ENCODE results near the gene EPHA4.

The EPHA4 gene

GRCh38 chr2:221529177-221529942 is 42.7 kb downstream of the EPHA4 start:
- TF ChIP-seq CTCF (conservative IDR thresholded peaks at IDR 0.05): no peak
- peak overlapping the region; percentile 87 for H3K27ac ChIP-seq

DNA sequence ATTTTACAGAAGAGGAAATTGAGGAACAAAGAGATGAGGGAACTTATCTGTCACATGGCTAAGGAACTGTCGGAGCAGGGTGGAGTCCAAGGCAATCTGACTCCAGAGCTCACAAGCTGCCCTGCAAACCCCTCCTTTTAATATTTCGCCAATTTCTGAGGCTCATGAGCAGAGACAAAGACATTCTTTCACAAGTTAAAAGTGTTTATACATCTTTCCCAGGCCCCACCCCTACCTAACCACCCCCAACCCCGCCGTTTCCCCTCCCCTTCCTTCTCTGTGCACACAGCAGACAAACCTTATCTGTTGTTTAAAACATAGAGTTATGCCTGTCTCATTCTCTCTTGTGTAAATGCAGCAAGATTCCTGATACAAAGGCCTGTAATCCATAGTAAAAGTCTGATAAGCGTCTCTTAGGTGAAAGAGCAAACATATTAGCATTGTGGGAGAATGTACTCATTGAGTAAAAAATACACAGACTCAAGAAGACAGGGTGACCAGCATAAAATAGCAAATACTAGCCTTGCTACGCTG is 44.3 kb downstream of the EPHA4 start:
- no peak for TF ChIP-seq CTCF (conservative IDR thresholded peaks at IDR 0.05)
- H3K27ac ChIP-seq: peak overlapping the region; percentile 87

- no peak for TF ChIP-seq CTCF (conservative IDR thresholded peaks at IDR 0.05)
- no peak overlapping the region for H3K27ac ChIP-seq
Measured at GRCh38 chr2:221524158-221524557, 47.9 kb downstream of the EPHA4 start.

DNA sequence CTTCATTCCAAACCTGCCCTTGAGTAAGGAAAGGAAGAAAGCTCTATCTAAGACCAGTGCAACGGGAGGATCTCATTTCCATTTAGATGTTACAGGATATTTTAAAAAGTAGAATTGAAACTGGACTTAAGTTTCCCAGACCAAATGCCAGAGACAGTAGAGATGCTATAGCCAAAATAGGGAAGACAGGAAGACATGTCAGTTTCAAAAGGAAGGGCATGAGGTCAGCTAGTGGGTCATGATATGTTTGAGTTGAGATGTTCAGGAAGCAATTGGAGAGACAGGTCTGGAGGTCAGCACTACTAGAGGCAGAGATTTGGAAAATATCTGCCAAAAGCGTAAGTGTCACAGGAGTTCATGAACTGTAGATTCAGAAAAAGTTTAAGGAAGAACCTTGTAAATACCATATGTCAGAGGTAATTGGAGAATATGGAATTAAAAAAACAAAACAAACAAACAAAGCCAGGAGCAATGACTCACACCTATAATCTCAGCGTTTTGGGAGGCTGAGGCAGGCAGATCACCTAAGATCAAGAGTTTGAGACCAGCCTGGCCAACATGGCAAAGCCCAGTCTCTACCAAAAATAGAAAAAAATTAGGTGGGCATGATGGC is 50.8 kb downstream of the EPHA4 start:
- no peak for TF ChIP-seq CTCF (conservative IDR thresholded peaks at IDR 0.05)
- H3K27ac ChIP-seq: no peak overlapping the region

DNA sequence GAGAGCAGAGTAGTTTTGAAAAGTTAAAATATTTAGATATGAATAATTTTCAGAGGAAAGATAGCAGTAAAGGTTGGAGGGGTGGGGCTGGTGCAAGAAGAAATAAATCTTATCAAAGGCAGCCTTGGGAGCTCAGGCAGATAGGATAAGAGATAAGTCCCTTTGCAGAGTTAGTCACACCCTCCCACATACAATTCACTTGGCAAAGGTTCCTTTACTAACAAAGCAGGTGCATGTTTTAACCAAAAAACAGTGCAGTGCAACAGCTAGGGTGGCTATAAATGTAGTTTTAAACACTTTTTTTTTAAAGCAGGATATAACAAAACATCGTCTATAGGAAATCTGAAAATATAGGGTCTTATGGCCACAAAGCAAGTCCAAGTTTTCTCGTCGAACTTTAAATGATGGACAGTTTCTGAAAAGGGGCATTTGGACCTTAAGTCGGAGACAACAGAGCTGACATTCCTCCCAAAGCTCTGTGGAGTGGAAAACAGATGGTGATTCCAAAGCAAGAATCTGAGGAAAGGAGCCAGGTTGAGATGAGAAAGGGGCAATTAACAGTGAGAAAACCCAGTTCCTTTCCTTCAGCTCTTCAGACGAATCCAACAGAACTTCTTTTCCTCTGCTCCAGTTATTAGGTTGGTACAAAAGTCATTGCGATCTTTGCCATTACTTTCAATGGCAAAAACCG is 53.0 kb downstream of the EPHA4 start:
- no peak for TF ChIP-seq CTCF (conservative IDR thresholded peaks at IDR 0.05)
- peak overlapping the region; percentile 80 for H3K27ac ChIP-seq

DNA sequence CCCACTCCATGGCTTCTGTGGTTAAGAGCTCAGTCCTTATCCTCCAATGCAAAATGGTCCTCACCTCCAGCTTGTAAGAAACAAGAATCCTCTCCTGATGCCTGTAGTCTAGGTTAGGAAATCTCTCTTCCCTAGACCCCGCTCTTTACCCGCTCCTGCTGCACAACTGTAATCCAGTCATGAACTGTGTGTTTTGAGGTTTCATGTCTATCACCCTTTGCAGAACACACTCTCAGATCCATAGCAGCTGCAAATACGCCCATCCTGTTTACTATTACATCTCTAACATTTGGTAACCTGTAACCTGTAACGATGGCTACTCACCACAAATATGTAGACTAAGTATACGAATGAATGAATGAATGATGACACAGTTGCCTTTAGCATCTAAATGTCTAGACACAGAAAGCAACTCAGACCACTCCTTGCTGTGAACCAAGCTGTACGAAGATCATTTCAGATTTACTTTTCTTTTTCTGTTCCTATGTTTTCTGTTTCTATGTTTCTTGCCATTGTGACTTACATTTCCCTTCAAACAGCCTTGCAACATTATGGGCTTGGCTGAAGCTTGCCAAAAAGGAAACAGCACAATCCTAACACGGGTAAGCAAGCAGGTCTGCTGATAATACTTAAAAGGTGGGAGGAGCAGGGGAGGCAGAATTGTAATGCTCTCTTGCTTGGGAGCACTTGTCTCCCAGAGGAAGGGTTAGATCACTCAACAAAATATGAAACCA is 53.7 kb downstream of the EPHA4 start:
- H3K27ac ChIP-seq: peak overlapping the region; percentile 80
- TF ChIP-seq CTCF (conservative IDR thresholded peaks at IDR 0.05): no peak
